Measurements from ENCODE around the gene ADRA2C.

Gene ADRA2C

DNA sequence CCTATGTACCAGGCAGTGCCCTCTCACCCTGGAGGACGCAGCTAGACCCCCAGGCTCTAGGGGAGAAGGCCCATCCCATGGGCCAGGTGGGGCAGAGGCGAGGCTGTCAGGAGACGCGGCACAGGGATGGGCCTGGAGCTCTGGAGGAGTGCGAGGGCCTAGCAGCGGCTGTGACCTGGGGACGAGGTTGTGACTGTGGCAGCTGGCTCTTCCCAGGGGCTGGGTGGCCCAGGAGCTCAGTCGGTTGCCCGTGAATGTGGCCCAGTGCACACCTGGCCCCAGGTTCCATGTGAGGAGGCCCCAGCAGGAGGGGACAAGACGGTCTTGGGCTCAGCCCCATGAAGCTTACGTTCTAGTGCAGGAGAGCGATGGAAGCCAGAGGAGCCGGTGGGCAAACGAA lies 31.0 kb upstream of the ADRA2C start:
- no peak overlapping the region for H3K4me3 ChIP-seq (ENCODE audit: low read depth, low read length)
- H3K9ac ChIP-seq (ENCODE audit: low read depth, low read length) = no peak overlapping the region
- H3K36me3 ChIP-seq (ENCODE audit: control insufficient read depth, insufficient read depth, low read length) = no peaks in the 10 kb centered on the region
- no peaks in the 10 kb centered on the region for H3K27me3 ChIP-seq (ENCODE audit: control insufficient read depth, insufficient read depth, low read length)
- H3K4me1 ChIP-seq (ENCODE audit: control insufficient read depth, insufficient read depth, low read length) = peaks cover 5% of the 10 kb centered on the region; the same call in 1 of the 2 replicates
- no peak overlapping the region for H3K27ac ChIP-seq (ENCODE audit: low read depth, low read length)
- H3K9me3 ChIP-seq (ENCODE audit: control insufficient read depth, insufficient read depth, low read length) = no peaks in the 10 kb centered on the region

DNA sequence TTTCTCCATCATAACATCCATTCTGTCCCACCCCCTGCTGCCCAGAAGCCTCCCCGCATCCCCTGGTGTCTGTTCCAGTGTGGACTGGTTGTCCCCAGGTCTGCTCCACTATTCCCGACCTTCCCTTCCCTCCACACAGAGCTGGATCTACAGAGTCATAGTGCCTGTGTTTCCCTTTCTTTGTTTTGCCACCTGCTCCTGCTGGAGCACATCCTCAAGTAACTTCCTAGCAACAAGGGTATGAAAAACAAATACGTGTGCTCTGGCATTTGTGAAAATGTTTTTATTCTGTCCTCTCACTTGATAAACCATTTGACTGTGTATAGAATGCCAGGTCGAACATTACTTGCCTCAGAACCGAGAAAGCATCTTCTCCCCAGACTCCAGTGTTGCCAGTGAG lies 29.9 kb upstream of the ADRA2C start:
- no peak overlapping the region for H3K9ac ChIP-seq (ENCODE audit: low read depth, low read length)
- H3K27ac ChIP-seq (ENCODE audit: low read depth, low read length) = no peak overlapping the region

DNA sequence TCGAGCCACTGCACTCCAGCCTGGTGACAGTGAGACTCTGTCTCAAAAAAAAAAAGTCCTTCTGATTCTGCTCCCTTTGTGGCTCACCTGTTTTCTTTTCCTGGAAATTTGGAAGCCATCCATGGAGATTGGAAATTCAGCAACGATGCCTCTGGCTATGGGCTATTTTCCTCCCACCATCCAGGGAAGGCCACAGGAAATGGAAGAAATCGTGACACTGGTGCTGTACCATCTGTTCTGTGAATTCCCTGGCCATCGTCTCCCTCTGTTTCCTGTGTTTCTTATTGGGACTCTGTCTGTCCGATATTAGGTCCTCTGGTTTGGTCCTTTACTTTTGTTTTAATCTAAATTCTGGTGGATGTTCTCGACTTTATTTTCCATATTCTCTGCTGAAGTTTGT lies 29.4 kb upstream of the ADRA2C start:
- Histone ChIP-seq H3K9ac (ENCODE audit: low read depth, low read length) (no peak overlapping the region), H3K27ac (ENCODE audit: low read depth, low read length) (no peak overlapping the region), H3K4me1 (ENCODE audit: control insufficient read depth, insufficient read depth, low read length) (peaks cover 2% of the 10 kb centered on the region; the same call in 1 of the 2 replicates), H3K4me3 (ENCODE audit: low read depth, low read length) (no peak overlapping the region), H3K9me3 (ENCODE audit: control insufficient read depth, insufficient read depth, low read length) (no peaks in the 10 kb centered on the region), H3K36me3 (ENCODE audit: control insufficient read depth, insufficient read depth, low read length) (no peaks in the 10 kb centered on the region), H3K27me3 (ENCODE audit: control insufficient read depth, insufficient read depth, low read length) (no peaks in the 10 kb centered on the region)

More for the DNA sequence above, 29.9 kb upstream of the ADRA2C start:
- no peak overlapping the region for H3K4me3 ChIP-seq (ENCODE audit: low read depth, low read length)
- no peaks in the 10 kb centered on the region for H3K36me3 ChIP-seq (ENCODE audit: control insufficient read depth, insufficient read depth, low read length)
- no peaks in the 10 kb centered on the region for H3K9me3 ChIP-seq (ENCODE audit: control insufficient read depth, insufficient read depth, low read length)
- no peaks in the 10 kb centered on the region for H3K27me3 ChIP-seq (ENCODE audit: control insufficient read depth, insufficient read depth, low read length)
- peaks cover 5% of the 10 kb centered on the region; the same call in 1 of the 2 replicates for H3K4me1 ChIP-seq (ENCODE audit: control insufficient read depth, insufficient read depth, low read length)

DNA sequence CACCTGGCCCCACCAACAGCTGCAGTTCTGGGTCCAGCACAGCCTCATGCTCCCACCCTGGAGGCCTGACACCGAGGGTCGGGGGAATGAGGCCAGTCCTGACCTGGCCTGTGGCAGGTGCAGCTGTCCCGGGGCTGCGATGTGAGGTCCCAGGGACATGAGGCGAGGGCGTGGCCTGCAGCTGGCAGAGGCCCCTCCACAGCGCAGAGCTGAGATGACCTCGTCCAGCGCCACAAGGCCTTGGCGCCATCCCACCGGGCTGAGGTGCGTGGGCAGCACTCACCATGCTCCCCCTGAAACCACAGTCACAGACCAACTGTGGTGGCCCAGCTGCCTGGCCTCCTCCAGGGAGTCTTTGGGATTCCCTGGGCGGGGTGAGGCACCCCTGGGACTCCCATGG lies 26.6 kb upstream of the ADRA2C start:
- Histone ChIP-seq H3K9me3 (ENCODE audit: control insufficient read depth, insufficient read depth, low read length) (peaks cover 6% of the 10 kb centered on the region; the same call in 1 of the 2 replicates), H3K27me3 (ENCODE audit: control insufficient read depth, insufficient read depth, low read length) (no peaks in the 10 kb centered on the region; the same call in 1 of the 2 replicates), H3K4me1 (ENCODE audit: control insufficient read depth, insufficient read depth, low read length) (no peaks in the 10 kb centered on the region), H3K4me3 (ENCODE audit: low read depth, low read length) (no peak overlapping the region), H3K36me3 (ENCODE audit: control insufficient read depth, insufficient read depth, low read length) (no peaks in the 10 kb centered on the region), H3K27ac (ENCODE audit: low read depth, low read length) (no peak overlapping the region), H3K9ac (ENCODE audit: low read depth, low read length) (no peak overlapping the region)

DNA sequence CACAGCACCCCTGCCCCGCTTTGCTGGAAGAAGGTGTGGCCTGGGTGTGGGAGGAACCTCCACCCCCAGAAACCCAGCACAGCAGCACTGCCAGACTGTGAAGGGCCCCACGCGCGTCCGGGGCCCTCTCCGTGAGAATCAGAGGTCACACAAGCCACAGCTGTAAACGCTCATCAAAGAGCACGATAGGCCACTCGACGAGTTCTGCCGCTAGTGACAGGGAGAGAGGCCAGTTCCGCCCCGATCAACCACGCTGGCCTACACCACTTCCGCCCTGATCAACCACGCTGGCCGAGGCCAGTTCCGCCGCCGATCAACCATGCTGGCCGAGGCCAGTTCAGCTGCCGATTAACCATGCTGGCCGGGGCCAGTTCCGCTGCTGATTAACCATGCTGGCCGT lies 25.9 kb upstream of the ADRA2C start:
- Histone ChIP-seq H3K9me3 (ENCODE audit: control insufficient read depth, insufficient read depth, low read length) (peaks cover 6% of the 10 kb centered on the region; the same call in 1 of the 2 replicates), H3K9ac (ENCODE audit: low read depth, low read length) (no peak overlapping the region), H3K36me3 (ENCODE audit: control insufficient read depth, insufficient read depth, low read length) (no peaks in the 10 kb centered on the region), H3K4me1 (ENCODE audit: control insufficient read depth, insufficient read depth, low read length) (peaks cover 7% of the 10 kb centered on the region), H3K27me3 (ENCODE audit: control insufficient read depth, insufficient read depth, low read length) (no peaks in the 10 kb centered on the region; the same call in 1 of the 2 replicates), H3K27ac (ENCODE audit: low read depth, low read length) (no peak overlapping the region), H3K4me3 (ENCODE audit: low read depth, low read length) (no peak overlapping the region)

DNA sequence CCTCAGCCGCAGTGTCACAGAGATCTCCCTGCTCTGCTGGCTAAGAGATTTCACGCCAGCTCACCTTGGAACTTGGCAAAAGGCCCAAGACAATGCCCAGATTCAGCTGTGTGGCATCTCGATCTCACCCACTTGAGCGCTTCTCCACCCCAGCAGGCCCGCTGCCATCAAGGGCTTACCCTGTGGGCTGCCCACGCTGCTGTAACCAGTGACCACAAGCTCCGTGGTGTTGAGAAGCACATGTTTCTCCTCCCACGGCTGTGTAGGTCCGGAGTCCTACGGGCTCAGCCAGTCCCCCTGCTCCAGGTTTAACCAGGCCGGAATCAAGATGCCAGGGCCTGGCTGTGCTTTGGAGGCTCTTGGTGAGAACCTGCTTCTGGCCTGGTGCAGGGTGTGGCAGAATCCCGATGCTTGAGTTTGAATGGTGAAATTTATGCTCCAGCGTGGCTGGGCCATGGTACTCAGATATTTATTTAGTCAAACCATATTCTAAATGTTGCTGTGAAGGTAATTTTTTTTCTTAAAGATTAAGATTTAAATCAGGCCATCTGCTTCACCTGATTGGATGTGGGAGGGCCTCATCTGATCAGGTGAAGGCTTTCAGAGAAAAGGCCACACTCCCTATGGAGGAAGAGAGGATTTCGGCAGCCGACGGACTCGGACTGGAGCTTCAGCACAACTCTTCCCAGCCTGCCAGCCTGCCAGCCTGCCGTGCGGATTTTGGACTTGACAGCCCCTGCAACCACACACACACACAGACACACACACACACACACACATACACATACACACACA lies 24.8 kb upstream of the ADRA2C start:
- Histone ChIP-seq H3K4me1 (ENCODE audit: control insufficient read depth, insufficient read depth, low read length) (peaks cover 17% of the 10 kb centered on the region), H3K27me3 (ENCODE audit: control insufficient read depth, insufficient read depth, low read length) (peaks cover 4% of the 10 kb centered on the region), H3K27ac (ENCODE audit: low read depth, low read length) (no peak overlapping the region), H3K4me3 (ENCODE audit: low read depth, low read length) (no peak overlapping the region), H3K9me3 (ENCODE audit: control insufficient read depth, insufficient read depth, low read length) (peaks cover 6% of the 10 kb centered on the region; the same call in 1 of the 2 replicates), H3K36me3 (ENCODE audit: control insufficient read depth, insufficient read depth, low read length) (no peaks in the 10 kb centered on the region), H3K9ac (ENCODE audit: low read depth, low read length) (no peak overlapping the region)

DNA sequence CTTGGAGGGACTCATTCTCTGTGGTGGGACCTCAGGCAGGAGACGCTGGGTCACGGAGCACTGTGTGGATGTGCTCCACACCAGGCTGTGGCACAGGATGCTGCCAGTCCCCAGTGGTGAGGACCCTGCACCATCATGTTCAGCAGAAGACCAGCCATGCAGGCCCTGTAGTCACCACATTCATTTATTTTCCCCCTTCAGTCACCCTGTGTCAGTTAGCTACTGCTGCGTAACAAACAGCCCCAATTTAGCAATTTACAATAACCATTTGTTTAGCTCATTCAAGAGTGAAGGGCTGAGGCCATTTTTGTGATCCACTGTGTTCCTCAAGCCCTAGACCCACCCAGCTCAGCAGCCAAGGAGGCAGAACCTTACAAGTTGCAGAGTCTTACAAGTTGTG lies 23.6 kb upstream of the ADRA2C start:
- H3K27ac ChIP-seq (ENCODE audit: low read depth, low read length) = no peak overlapping the region
- H3K36me3 ChIP-seq (ENCODE audit: control insufficient read depth, insufficient read depth, low read length) = no peaks in the 10 kb centered on the region
- H3K27me3 ChIP-seq (ENCODE audit: control insufficient read depth, insufficient read depth, low read length) = peaks cover 9% of the 10 kb centered on the region
- peaks cover 6% of the 10 kb centered on the region; the same call in 1 of the 2 replicates for H3K9me3 ChIP-seq (ENCODE audit: control insufficient read depth, insufficient read depth, low read length)
- no peak overlapping the region for H3K9ac ChIP-seq (ENCODE audit: low read depth, low read length)
- peaks cover 17% of the 10 kb centered on the region for H3K4me1 ChIP-seq (ENCODE audit: control insufficient read depth, insufficient read depth, low read length)
- no peak overlapping the region for H3K4me3 ChIP-seq (ENCODE audit: low read depth, low read length)

DNA sequence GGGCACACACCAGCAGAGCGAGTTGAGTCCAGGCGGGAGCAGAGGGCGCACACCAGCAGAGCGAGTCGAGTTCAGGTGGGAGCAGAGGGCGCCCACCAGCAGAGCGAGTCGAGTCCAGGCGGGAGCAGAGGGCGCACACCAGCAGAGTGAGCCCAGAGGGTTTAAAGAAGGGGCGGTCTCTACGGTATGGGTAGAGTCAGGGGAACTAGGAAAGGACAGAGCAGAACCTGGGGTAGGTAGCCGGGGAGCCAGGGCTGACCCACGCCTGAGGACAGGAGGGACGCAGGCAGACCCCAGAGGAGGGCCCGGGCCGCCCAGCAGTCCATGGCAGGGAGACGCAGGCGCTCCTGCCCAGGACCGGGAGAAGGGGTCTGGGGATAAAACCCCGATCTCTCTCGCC lies 22.0 kb upstream of the ADRA2C start:
- no peak overlapping the region for H3K9ac ChIP-seq (ENCODE audit: low read depth, low read length)
- H3K27ac ChIP-seq (ENCODE audit: low read depth, low read length) = no peak overlapping the region
- H3K36me3 ChIP-seq (ENCODE audit: control insufficient read depth, insufficient read depth, low read length) = no peaks in the 10 kb centered on the region
- H3K9me3 ChIP-seq (ENCODE audit: control insufficient read depth, insufficient read depth, low read length) = peaks cover 6% of the 10 kb centered on the region; the same call in 1 of the 2 replicates
- H3K27me3 ChIP-seq (ENCODE audit: control insufficient read depth, insufficient read depth, low read length) = peaks cover 12% of the 10 kb centered on the region
- H3K4me1 ChIP-seq (ENCODE audit: control insufficient read depth, insufficient read depth, low read length) = peaks cover 17% of the 10 kb centered on the region
- no peak overlapping the region for H3K4me3 ChIP-seq (ENCODE audit: low read depth, low read length)

DNA sequence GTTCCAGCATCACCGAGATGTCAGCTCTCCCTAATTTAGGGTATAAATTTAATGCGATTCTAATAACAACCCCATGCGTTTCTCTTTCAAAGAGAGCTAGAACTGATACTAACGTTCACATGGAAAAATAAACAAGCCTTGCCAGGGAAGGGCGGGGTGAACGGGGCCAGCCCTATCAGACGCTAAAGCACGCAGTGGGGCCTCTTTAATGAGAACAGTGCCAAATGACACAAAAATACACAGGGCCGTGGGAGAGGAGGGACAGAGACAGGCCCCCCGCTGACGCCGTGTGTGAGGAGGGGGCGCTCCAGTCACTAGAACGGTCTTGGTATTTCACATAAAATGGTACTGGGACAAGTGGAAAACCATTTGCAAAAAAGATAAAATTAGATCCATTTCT lies 21.3 kb upstream of the ADRA2C start:
- Histone ChIP-seq H3K9ac (ENCODE audit: low read depth, low read length) (no peak overlapping the region), H3K4me1 (ENCODE audit: control insufficient read depth, insufficient read depth, low read length) (peaks cover 17% of the 10 kb centered on the region), H3K36me3 (ENCODE audit: control insufficient read depth, insufficient read depth, low read length) (no peaks in the 10 kb centered on the region), H3K27me3 (ENCODE audit: control insufficient read depth, insufficient read depth, low read length) (peaks cover 12% of the 10 kb centered on the region), H3K27ac (ENCODE audit: low read depth, low read length) (no peak overlapping the region), H3K9me3 (ENCODE audit: control insufficient read depth, insufficient read depth, low read length) (peaks cover 6% of the 10 kb centered on the region; the same call in 1 of the 2 replicates), H3K4me3 (ENCODE audit: low read depth, low read length) (no peak overlapping the region)

DNA sequence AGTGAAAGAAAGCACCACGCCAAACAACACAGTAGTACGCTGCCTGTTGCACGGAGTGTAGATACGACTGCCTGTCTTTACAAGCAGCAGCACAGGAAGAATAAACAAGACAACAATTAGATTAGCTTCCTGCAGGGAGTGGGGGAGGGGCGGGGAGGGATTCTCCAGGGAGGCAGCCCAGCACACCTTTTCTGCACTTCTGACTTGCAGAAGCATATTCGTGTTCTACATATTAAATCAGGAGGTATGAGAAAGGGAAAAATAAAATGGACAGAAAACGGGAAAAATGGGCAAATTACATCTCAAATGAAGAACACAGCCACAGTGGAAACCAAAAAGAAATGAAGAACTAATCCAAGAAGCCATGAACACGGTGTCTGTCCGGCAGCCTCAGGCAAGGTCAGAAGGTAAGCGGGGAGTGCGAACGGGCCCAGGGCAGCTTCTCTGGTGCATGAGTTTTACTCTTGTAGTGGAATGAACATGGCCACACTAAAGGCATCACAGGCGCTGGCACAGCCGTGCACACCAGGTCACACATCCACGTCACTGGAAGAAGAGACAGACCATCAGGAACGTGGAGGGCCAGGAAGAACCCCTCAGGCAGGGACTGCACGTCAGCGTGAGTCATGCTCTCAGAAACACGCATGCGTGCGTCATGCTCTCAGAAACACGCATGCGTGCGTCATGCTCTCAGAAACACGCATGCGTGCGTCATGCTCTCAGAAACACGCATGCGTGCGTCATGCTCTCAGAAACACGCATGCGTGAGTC lies 20.1 kb upstream of the ADRA2C start:
- Histone ChIP-seq H3K4me1 (ENCODE audit: control insufficient read depth, insufficient read depth, low read length) (peaks cover 17% of the 10 kb centered on the region), H3K36me3 (ENCODE audit: control insufficient read depth, insufficient read depth, low read length) (no peaks in the 10 kb centered on the region), H3K27me3 (ENCODE audit: control insufficient read depth, insufficient read depth, low read length) (peaks cover 12% of the 10 kb centered on the region), H3K27ac (ENCODE audit: low read depth, low read length) (no peak overlapping the region), H3K9me3 (ENCODE audit: control insufficient read depth, insufficient read depth, low read length) (peaks cover 6% of the 10 kb centered on the region; the same call in 1 of the 2 replicates), H3K4me3 (ENCODE audit: low read depth, low read length) (0 out of 2 replicates have a peak overlapping the region, but pooled peaks have one; percentile 10), H3K9ac (ENCODE audit: low read depth, low read length) (no peak overlapping the region)
